NCI-H510A (cell line): ENCODE data around the gene CACHD1.
A peak's percentile ranks its signal among the peaks of the same experiment; 100 is the strongest.

Source experiments
- DNase-seq: peaks from one replicate; lab custom pipeline; 2025; lab: John Stamatoyannopoulos, UW

The CACHD1 gene

DNA sequence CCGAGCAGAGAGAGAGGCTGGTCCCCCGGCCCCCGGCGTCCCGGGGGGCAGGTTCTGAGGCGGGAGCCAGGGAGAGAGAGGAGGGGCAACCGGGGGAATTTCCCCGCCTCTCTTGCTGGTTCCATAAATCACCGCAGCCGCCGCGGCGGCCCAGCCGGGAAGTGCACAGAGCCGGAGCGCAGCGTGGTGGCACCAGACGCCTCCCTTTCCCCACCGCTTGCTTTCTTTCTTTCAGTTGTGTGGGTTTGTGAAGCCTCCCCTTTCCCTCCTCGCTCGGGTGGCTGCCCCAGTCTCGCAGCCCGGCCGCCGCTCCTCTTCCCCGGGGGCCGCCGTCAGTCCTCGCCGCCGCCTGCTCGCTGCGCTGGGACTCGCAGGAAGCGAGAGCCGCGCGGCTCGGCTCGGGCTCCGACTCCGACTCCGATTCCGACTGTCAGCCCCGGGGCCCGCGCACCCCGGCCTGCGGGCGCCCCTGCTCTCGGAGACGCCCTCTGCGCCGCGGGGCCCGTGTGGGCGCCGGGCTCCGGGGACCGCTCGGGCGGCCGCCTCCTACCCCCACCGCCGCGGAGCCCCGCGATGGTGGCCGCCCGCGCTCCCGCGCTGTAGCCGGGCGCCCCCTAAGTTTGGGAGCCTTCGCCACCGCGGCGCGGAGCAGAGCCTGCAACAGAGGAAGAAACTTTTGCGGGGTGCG is at the start of gene CACHD1:
TSS of gene CACHD1 (plus strand) at position 153 of the 688 bp plus-strand sequence. CDS start 616 bp downstream, outside the sequence.
- DNase-seq = peak; percentile 56

GRCh38 chr1:64421377-64421776 is 48.6 kb upstream of the CACHD1 start:
- DNase-seq = no peak

DNA sequence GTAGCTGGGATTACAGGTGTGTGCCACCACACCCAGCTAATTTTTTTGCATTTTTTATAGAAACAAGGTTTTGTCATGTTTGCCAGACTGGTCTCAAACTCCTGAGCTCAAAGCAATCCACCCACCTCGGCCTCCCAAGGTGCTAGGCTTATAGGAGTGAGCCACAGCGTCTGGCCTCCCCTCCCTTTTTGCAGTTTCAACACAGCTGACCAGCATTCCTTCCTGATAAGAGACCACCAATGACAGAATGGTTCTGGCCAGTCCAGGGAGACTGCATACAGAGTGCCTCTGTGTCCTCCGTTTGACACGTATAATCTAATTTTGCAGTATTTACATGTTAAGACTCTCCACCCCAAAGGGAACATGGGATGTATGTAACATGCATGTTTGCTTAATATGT is 46.4 kb upstream of the CACHD1 start:
- DNase-seq = no peak

DNA sequence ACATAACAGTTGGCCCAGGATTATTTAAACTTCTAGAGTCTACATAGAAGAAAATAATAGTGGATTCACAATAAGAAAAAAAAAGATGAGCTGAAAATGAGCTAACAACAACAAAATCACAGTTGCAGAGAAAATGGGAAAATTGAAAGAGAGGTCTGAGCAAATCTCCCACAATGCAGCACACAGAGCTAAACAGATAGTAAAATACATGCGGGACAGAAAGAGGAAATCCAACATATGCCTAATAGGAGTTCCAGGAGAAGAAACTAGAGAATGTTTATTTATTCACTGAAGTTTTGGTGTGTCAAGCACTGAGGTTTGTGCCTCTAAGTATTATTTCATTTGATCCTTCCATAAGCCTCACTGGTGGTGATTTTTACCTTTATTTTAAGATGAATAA is 45.5 kb upstream of the CACHD1 start:
- DNase-seq = no peak

- DNase-seq = no peak
These were observed 44.4 kb upstream of the CACHD1 start for GRCh38 chr1:64425521-64425920.

GRCh38 chr1:64426681-64427080 is 43.2 kb upstream of the CACHD1 start:
- no peak for DNase-seq

DNA sequence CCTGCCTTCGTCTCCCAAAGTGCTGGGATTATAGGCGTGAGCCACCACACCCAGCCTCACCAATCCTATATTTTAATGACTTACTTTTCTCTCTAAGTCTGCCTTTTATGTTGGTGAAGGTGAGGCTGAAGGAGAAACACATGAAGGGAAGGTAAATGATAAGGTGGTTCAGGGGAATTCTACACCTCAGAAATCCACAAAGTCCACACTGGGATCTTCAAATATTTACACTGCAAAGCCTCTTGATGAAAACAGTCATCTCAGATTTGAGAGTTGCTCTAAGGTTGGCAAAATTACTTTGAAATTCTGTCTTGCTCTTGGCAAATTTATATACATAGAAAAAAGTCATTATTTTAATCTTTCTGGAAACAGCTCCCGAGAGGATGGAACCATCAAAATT is 42.0 kb upstream of the CACHD1 start:
- DNase-seq = no peak

- no peak for DNase-seq
These were observed 36.6 kb upstream of the CACHD1 start for GRCh38 chr1:64433308-64433707.

DNA sequence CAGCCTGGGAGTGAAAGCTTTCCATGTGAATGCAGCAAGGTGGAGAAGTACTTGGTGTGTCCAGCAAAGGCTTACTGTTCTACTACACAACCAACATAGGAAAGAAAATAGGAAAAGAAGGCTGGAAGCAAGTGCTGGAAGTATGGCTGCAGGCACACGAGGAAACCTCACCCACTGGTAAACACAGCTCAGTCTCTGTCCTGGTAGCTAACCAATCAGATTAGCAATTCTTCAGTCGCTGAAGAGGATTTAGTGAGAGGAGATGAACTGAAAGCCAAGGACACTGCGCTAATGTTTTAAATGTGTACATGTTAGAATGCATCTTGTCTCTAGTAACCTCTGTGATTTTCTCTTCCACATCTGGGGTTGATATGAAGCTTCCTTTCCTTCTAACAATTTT is 36.2 kb upstream of the CACHD1 start:
- DNase-seq = no peak

- DNase-seq = no peak
These were observed 34.9 kb upstream of the CACHD1 start for GRCh38 chr1:64435000-64435399.

DNA sequence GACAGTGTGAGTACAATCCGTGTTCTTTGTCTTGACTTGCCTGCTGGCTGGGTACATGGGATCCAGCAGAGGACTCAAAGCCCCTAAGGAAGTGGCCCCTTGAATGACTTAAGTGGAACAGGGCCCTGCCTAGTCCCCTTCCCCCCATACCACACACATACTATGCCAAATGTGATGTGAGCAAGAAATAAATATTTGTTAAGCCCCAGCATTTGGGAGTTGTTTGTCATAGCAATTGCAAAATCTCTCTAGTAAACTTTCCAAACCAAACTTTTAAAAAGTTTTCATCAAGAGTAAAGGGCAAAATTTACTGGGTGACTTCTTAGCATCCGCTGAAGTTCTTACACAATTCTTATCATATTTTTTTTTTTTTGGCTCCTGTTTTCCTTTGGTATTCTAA is 32.5 kb upstream of the CACHD1 start:
- no peak for DNase-seq

GRCh38 chr1:64440183-64440826 is 29.6 kb upstream of the CACHD1 start:
- DNase-seq = no peak

GRCh38 chr1:64451440-64451839 is 18.5 kb upstream of the CACHD1 start:
- no peak for DNase-seq

DNA sequence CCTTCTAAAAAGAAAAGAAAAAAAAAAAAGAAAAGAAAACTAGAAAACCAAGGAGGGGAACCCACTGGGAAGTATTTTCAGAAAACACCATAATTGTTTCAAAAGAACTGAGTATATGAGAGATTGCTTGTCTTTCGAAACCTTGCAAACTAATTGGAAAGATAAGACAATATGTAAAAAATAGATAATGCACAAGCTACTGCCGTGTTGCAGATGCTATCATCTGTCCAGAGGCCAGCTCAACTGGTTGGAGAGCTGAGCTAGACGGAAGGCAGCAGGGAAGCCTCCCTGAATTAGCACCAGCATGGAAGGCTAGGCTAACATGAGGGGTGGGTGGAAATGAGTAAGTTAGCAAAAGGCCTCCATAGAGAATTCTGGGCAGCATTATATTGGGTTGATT is 16.2 kb upstream of the CACHD1 start:
- no peak for DNase-seq

DNA sequence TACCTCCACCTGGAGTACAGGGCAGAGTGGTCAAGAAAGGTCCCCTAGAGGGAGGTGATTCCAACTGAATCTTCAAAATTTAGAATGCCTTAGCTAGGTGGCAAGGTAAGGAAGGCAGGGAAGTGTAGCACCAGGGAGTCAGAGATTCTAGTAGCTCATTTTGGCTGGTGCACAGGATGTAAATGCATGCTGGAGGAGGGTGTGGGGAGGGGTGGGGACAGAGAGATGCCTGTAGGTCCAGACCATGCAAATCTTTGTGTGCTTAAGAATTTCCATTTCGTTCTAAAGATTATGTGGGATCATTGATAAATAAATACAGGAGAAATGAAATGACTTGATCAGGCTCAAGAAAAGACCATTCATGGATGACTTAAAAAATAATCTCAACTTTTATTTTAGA is 11.0 kb upstream of the CACHD1 start:
- no peak for DNase-seq

GRCh38 chr1:64459743-64460142 is 10.2 kb upstream of the CACHD1 start:
- DNase-seq = no peak

DNA sequence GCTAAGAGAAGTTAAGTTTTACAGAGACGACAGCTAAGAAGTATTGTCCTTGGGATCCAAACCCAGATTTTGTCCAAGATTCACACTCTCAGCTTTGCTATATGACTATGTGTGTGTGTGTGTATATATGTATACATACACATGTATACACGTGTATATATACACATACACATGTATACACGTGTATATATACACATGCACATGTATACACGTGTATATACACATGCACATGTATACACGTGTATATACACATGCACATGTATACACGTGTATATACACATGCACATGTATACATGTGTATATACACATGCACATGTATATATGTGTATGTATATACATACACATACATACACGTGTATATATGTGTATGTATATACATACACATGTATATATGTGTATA is 3.9 kb upstream of the CACHD1 start:
- DNase-seq = no peak

- DNase-seq = peak; percentile 15
These were observed 583 bp upstream of the CACHD1 start for GRCh38 chr1:64469116-64469976.

GRCh38 chr1:64470665-64471217 is 812 bp downstream of the CACHD1 start:
- DNase-seq = no peak

DNA sequence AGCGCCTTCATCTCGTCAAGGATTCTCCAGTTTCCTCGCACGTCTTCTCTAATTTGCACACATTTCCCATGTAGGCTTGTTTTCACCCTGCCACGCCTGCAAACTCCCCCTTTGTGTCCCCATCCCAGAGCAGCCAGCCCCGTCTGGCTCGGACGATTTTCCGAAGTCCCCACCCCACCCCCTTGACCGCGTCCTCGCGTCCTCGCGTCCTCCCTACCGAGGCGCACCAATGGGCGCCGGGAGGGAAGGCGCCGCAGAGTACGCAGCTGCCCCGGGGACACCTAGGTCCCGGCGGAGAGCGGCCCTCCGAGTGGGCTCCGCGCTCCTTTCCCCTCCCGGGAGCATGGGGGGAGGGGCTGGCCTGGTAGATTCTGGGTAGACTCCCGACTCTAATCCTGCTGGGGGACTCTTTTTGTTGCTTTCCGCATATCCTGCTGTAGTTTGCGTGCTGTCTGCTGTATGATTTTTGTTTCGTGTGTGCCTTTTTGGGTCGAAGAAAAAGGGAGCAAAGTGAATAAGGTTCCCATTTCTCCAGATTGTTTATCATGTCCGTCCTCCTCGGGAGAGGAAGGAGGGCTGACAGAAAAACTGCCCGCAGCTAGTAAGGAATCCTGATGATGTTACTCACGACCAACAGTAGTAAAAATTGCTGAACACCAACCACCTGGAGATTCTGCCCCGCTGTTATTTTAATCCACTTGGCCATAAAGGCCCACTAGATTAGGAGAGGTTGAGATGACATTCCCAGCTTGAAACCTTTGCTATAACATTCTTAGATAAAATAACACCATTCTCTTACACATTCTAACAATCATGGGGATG is 1.5 kb downstream of the CACHD1 start:
- DNase-seq = peak; percentile 17

DNA sequence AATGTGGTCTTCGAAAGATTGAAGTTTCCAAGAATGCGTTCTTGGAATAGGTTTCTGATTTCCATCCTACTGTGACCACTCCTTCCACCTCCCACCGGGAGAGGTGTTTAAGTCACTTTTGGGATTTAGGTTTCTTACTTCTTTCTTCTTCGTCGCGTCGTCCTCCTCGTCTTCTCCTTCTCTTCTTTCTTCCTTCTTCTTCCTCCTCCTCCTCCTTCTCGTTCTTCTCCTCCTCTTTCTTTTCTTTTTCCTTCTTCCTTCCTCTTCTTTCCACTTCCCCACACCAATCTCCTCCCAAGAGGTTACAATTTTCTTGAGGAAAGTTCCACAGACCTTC is 2.1 kb downstream of the CACHD1 start:
- no peak for DNase-seq

GRCh38 chr1:64472805-64473204 is 2.9 kb downstream of the CACHD1 start:
- DNase-seq = no peak
